Measurements from ENCODE around the gene SAMD4A.

DNA sequence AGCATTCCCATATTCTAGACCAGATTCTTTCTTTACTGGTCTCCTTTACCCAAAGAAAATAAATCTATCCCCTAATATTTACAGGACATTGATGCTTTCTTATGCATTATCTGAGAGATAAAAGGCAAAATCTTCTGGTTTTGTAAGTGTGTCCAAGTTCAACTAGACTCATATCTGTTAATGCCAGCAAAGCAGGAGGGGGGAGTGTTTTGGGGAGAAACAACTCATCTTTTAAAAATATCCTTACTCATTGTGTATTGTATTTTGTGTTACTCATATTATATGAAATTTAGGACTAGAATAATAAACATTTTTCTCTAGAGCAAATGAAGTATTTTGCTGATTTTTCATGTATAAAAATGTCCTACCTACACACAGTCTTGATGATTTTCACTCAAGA, 54.8 kb downstream of the SAMD4A start:
- no peak for TF ChIP-seq POLR2AphosphoS5 (IDR thresholded peaks at IDR 0.05)
- TF ChIP-seq, protein P1, sequence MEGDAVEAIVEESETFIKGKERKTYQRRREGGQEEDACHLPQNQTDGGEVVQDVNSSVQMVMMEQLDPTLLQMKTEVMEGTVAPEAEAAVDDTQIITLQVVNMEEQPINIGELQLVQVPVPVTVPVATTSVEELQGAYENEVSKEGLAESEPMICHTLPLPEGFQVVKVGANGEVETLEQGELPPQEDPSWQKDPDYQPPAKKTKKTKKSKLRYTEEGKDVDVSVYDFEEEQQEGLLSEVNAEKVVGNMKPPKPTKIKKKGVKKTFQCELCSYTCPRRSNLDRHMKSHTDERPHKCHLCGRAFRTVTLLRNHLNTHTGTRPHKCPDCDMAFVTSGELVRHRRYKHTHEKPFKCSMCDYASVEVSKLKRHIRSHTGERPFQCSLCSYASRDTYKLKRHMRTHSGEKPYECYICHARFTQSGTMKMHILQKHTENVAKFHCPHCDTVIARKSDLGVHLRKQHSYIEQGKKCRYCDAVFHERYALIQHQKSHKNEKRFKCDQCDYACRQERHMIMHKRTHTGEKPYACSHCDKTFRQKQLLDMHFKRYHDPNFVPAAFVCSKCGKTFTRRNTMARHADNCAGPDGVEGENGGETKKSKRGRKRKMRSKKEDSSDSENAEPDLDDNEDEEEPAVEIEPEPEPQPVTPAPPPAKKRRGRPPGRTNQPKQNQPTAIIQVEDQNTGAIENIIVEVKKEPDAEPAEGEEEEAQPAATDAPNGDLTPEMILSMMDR (IDR thresholded peaks at IDR 0.05 in 8 of 11, conservative IDR thresholded peaks at IDR 0.05 in 3 of 11) = no peak
